SK-N-SH treated with all-trans-retinoic acid at 6 μM for 48 hours (cell line): ENCODE data around the gene TUT4.

ENCODE experiments used
- ATAC-seq: fragments of 200-7000 bp; cut with Tn5 transposase; 3 replicates; pipeline ENCODE4 v1.9.1; 2020; ENCODE audit warnings: mild to moderate bottlenecking, moderate library complexity
- ARNTL ChIP-seq: fragments of 450-650 bp; formaldehyde crosslinking; IDR thresholded peaks from 2 replicates; pipeline ENCODE4 v1.5.0; 2020; ENCODE audit warnings: low read depth, mild to moderate bottlenecking, moderate library complexity, borderline replicate concordance
- CSDC2 ChIP-seq: fragments of 250-450 bp; sonication (Bioruptor Pico); IDR thresholded peaks from 2 replicates; pipeline ENCODE4 v1.5.0; 2020; ENCODE audit warnings: mild to moderate bottlenecking, moderate library complexity
- ESRRG ChIP-seq: fragments of 250-450 bp; sonication (Bioruptor Pico); IDR thresholded peaks from 2 replicates; pipeline ENCODE4 v1.6.1; 2021; ENCODE audit warnings: mild to moderate bottlenecking
- GLIS3 ChIP-seq: fragments of 250-450 bp; sonication (Bioruptor Pico); IDR thresholded peaks from 2 replicates; pipeline ENCODE4 v1.5.0; 2020; ENCODE audit warnings: mild to moderate bottlenecking, moderate library complexity
- ISL1 ChIP-seq: fragments of 250-450 bp; sonication (Bioruptor Pico); IDR thresholded peaks from 2 replicates; pipeline ENCODE4 v2.1.2; 2022; ENCODE audit warnings: mild to moderate bottlenecking, moderate library complexity
- OSR1 ChIP-seq: fragments of 250-450 bp; sonication (Bioruptor Pico); IDR thresholded peaks from 2 replicates; pipeline ENCODE4 v1.8.0; 2022; ENCODE audit warnings: moderate library complexity, mild to moderate bottlenecking, inconsistent platforms
- PATZ1 ChIP-seq: fragments of 250-450 bp; sonication (Bioruptor Pico); IDR thresholded peaks from 2 replicates; pipeline ENCODE4 v1.8.0; 2020; ENCODE audit warnings: mild to moderate bottlenecking, moderate library complexity, borderline replicate concordance
- POU6F1 ChIP-seq: fragments of 250-450 bp; sonication (Bioruptor Pico); IDR thresholded peaks from 2 replicates; pipeline ENCODE4 v1.8.0; 2021; ENCODE audit warnings: low read depth, mild to moderate bottlenecking, moderate library complexity, borderline replicate concordance
- PPARA ChIP-seq: fragments of 250-450 bp; sonication (Bioruptor Pico); IDR thresholded peaks from 2 replicates; pipeline ENCODE4 v1.5.0; 2020; ENCODE audit warnings: mild to moderate bottlenecking, borderline replicate concordance
- RARB ChIP-seq: fragments of 250-450 bp; sonication (Bioruptor Pico); IDR thresholded peaks from 2 replicates; pipeline ENCODE4 v1.8.0; 2021; ENCODE audit warnings: mild to moderate bottlenecking, moderate library complexity
- SNAI2 ChIP-seq: fragments of 250-450 bp; sonication (Bioruptor Pico); IDR thresholded peaks from 2 replicates; pipeline ENCODE4 v1.5.0; 2020; ENCODE audit warnings: mild to moderate bottlenecking, moderate library complexity
- TCF4 ChIP-seq: fragments of 250-450 bp; sonication (Bioruptor Pico); IDR thresholded peaks from 2 replicates; pipeline ENCODE4 v1.8.0; 2021; ENCODE audit warnings: mild to moderate bottlenecking, moderate library complexity, borderline replicate concordance
- TOX ChIP-seq: fragments of 250-450 bp; sonication (Bioruptor Pico); IDR thresholded peaks from 2 replicates; pipeline ENCODE4 v1.8.0; 2021; ENCODE audit warnings: mild to moderate bottlenecking, moderate library complexity, borderline replicate concordance
- ZC3H10 ChIP-seq: fragments of 250-450 bp; sonication (Bioruptor Pico); IDR thresholded peaks from 2 replicates; pipeline ENCODE4 v1.5.1; 2021; ENCODE audit warnings: mild to moderate bottlenecking, moderate library complexity
- ZFP3 ChIP-seq: fragments of 250-450 bp; sonication (Bioruptor Pico); IDR thresholded peaks from 2 replicates; pipeline ENCODE4 v1.5.0; 2020; ENCODE audit warnings: mild to moderate bottlenecking, moderate library complexity
- ZFP30 ChIP-seq: fragments of 450-650 bp; formaldehyde crosslinking; IDR thresholded peaks from 2 replicates; pipeline ENCODE4 v1.5.0; 2022; ENCODE audit warnings: mild to moderate bottlenecking, moderate library complexity
- ZNF565 ChIP-seq: fragments of 450-650 bp; formaldehyde crosslinking; conservative IDR thresholded peaks from 2 replicates; pipeline ENCODE4 v1.5.0; 2020; ENCODE audit warnings: low read depth, mild to moderate bottlenecking, moderate library complexity
- ZNF70 ChIP-seq: fragments of 450-650 bp; formaldehyde crosslinking; IDR thresholded peaks from 2 replicates; pipeline ENCODE4 v1.5.0; 2020; ENCODE audit warnings: mild to moderate bottlenecking, moderate library complexity
- ZNF8 ChIP-seq: fragments of 450-650 bp; formaldehyde crosslinking; IDR thresholded peaks from 2 replicates; pipeline ENCODE4 v1.5.0; 2020; ENCODE audit warnings: mild to moderate bottlenecking, moderate library complexity
- TF ChIP-seq, protein P1 (sequence below): fragments of 250-450 bp; sonication (Bioruptor Pico); IDR thresholded peaks from 2 replicates; pipeline ENCODE4 v1.5.1; 2020; ENCODE audit warnings: low read depth, mild to moderate bottlenecking, moderate library complexity
- TF ChIP-seq, protein P2 (sequence below): fragments of 250-450 bp; sonication (Bioruptor Pico); IDR thresholded peaks from 2 replicates; pipeline ENCODE4 v1.5.1; 2021; ENCODE audit warnings: mild to moderate bottlenecking, moderate library complexity
- TF ChIP-seq, protein P3 (sequence below): fragments of 250-450 bp; sonication (Bioruptor Pico); IDR thresholded peaks from 2 replicates; pipeline ENCODE4 v1.5.0; 2020; ENCODE audit warnings: mild to moderate bottlenecking, moderate library complexity

TUT4 gene

GRCh38 chr1:52562766-52563165 is 9.9 kb upstream of the TUT4 start:
- TF ChIP-seq ZFP3 (no peak), ZC3H10 (no peak), PATZ1 (CRISPR knock-in tag) (no peak), CSDC2 (CRISPR knock-in tag) (no peak), ZNF70 (CRISPR knock-in tag) (no peak), POU6F1 (no peak), GLIS3 (CRISPR knock-in tag) (no peak), ESRRG (CRISPR knock-in tag) (no peak)

DNA sequence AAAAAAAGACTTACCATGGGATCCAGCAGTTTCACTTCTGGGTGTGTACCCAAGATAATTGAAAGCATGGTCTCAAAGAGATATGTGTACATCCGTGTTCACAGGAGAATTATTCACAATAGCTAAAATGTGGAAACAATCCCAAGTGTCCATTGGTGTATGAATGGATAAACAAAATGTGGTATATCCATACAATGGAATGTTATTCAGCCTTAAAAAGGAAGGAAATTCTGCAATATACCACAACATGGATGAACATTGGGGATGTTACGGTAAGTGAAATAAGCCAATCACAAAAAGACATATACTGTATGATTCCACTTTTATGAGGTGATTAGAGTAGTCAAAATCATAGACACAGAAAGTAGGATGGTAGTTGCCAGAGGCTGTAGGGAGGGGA is 7.0 kb upstream of the TUT4 start:
- TF ChIP-seq ISL1 (CRISPR knock-in tag) (no peak), ZNF8 (peak; percentile 94)
- no peak for ATAC-seq

More at GRCh38 chr1:52562766-52563165, 9.9 kb upstream of the TUT4 start:
- no peak for ATAC-seq

DNA sequence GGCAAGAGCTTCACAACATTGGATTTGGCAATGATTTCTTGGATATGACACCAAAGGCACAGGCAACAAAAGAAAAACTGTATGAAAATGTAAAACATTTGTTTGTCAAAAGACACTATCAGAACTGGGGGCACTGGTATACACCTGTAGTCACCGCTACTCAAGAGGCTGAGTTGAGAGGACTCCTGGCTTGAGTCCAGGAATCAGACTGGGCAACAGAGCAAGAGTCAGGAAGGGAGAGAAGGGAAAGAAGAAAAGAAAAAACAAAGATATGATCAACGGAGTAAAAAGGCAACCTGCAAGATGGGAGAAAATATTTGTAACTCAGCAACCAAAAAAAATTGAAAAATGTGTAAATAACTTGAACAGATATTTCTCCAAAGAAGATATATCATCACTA is 6.0 kb upstream of the TUT4 start:
- TF ChIP-seq ZFP30 (CRISPR knock-in tag) (no peak), GLIS3 (CRISPR knock-in tag) (no peak), TCF4 (CRISPR knock-in tag) (no peak), OSR1 (CRISPR knock-in tag) (no peak), ZFP3 (no peak), ISL1 (CRISPR knock-in tag) (no peak), ZC3H10 (no peak), RARB (CRISPR knock-in tag) (no peak), ARNTL (CRISPR knock-in tag) (no peak), PPARA (no peak), TOX (CRISPR knock-in tag) (no peak), ZNF70 (CRISPR knock-in tag) (no peak), SNAI2 (CRISPR knock-in tag) (no peak), ZNF565 (no peak), PATZ1 (CRISPR knock-in tag) (no peak), POU6F1 (no peak), CSDC2 (CRISPR knock-in tag) (no peak)
- TF ChIP-seq, protein P1, sequence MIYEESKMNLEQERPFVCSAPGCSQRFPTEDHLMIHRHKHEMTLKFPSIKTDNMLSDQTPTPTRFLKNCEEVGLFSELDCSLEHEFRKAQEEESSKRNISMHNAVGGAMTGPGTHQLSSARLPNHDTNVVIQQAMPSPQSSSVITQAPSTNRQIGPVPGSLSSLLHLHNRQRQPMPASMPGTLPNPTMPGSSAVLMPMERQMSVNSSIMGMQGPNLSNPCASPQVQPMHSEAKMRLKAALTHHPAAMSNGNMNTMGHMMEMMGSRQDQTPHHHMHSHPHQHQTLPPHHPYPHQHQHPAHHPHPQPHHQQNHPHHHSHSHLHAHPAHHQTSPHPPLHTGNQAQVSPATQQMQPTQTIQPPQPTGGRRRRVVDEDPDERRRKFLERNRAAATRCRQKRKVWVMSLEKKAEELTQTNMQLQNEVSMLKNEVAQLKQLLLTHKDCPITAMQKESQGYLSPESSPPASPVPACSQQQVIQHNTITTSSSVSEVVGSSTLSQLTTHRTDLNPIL: no peak
- TF ChIP-seq, protein P2, sequence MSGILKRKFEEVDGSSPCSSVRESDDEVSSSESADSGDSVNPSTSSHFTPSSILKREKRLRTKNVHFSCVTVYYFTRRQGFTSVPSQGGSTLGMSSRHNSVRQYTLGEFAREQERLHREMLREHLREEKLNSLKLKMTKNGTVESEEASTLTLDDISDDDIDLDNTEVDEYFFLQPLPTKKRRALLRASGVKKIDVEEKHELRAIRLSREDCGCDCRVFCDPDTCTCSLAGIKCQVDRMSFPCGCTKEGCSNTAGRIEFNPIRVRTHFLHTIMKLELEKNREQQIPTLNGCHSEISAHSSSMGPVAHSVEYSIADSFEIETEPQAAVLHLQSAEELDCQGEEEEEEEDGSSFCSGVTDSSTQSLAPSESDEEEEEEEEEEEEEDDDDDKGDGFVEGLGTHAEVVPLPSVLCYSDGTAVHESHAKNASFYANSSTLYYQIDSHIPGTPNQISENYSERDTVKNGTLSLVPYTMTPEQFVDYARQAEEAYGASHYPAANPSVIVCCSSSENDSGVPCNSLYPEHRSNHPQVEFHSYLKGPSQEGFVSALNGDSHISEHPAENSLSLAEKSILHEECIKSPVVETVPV (CRISPR knock-in tag): no peak
- TF ChIP-seq, protein P3, sequence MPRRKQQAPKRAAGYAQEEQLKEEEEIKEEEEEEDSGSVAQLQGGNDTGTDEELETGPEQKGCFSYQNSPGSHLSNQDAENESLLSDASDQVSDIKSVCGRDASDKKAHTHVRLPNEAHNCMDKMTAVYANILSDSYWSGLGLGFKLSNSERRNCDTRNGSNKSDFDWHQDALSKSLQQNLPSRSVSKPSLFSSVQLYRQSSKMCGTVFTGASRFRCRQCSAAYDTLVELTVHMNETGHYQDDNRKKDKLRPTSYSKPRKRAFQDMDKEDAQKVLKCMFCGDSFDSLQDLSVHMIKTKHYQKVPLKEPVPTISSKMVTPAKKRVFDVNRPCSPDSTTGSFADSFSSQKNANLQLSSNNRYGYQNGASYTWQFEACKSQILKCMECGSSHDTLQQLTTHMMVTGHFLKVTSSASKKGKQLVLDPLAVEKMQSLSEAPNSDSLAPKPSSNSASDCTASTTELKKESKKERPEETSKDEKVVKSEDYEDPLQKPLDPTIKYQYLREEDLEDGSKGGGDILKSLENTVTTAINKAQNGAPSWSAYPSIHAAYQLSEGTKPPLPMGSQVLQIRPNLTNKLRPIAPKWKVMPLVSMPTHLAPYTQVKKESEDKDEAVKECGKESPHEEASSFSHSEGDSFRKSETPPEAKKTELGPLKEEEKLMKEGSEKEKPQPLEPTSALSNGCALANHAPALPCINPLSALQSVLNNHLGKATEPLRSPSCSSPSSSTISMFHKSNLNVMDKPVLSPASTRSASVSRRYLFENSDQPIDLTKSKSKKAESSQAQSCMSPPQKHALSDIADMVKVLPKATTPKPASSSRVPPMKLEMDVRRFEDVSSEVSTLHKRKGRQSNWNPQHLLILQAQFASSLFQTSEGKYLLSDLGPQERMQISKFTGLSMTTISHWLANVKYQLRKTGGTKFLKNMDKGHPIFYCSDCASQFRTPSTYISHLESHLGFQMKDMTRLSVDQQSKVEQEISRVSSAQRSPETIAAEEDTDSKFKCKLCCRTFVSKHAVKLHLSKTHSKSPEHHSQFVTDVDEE: no peak
- ATAC-seq: no peak
